Left colon (tissue), 2 donors: ENCODE measurements around the gene TMEM97. TPM values are rescaled to one million over a fixed set of nuclear protein-coding genes. Genes with fewer than 3 reads are reported as not detected.
A peak's percentile ranks its signal among the peaks of the same experiment; 100 is the strongest.

Experiments used
- ATAC-seq: fragments of 200-7000 bp; cut with Tn5 transposase; one replicate; pipeline ENCODE4 v1.9.1; 2020; ENCODE audit warnings: mild to moderate bottlenecking, moderate library complexity
- DNase-seq, 2 donors: peaks; one replicate each; pipeline ENCODE4 v3.0.0-alpha.2; 2020
- intact Hi-C, 2 donors: fragments of 100-400 bp; cut with DNase I in 1 of 2; cut with micrococcal nuclease in 1 of 2; formaldehyde crosslinking; loops; one replicate each; pipeline versions ENCODE4 v1.11.2 to v1.14.0; 2022; cut with DNase I, micrococcal nuclease
- total RNA-seq, 2 donors: library from RNA; stranded (reverse); fragmentation: NEBNext Ultra II Directional; extraction: Animal tissue kit (Norgen Biotek cat#: 25700); gene quantifications; one replicate each; pipeline ENCODE4 v1.2.1, GENCODE V29; 2021
- donor health status: DM: no; HTN: no; CAD: no.
- donor health status: DM: yes; HTN: yes; CAD: no.

The TMEM97 gene
- total RNA-seq, 2 donors from 2014 or later, result 14.2 to 37.7 TPM

- ATAC-seq, result no peak
- intact Hi-C loops, result no loop called here
- no peak for DNase-seq
These were observed 31.3 kb downstream of the TMEM97 start for GRCh38 chr17:28350271-28350670.

- intact Hi-C loops, result no loop called here
- ATAC-seq, result peak; percentile 98
- DNase-seq, result peak; percentile 94 to 95
These were observed 38.3 kb downstream of the TMEM97 start, which contains the start of gene POLDIP2 for GRCh38 chr17:28357061-28357900. TSS of gene POLDIP2 (minus strand) at chr17:28357527. CDS start at chr17:28357448, 79 bp downstream.

GRCh38 chr17:28357901-28358197 is 38.8 kb downstream of the TMEM97 start:
- DNase-seq (no peak), ATAC-seq (no peak)
- intact Hi-C loops, result no loop called here

- intact Hi-C loops, result no loop called here
These were observed 44.2 kb downstream of the TMEM97 start for GRCh38 chr17:28363186-28363585.

GRCh38 chr17:28363776-28364650 is 45.0 kb downstream of the TMEM97 start:
- intact Hi-C loops, result no loop called here
- no peak for DNase-seq
- ATAC-seq, result no peak

More at GRCh38 chr17:28363186-28363585, 44.2 kb downstream of the TMEM97 start:
- ATAC-seq (no peak), DNase-seq (no peak)

- intact Hi-C loops, result no loop called here
- no peak for DNase-seq
- no peak for ATAC-seq
These were observed 45.8 kb downstream of the TMEM97 start, which contains the start of gene SEBOX for GRCh38 chr17:28364665-28365363. TSS of gene SEBOX (minus strand) at chr17:28365199. CDS start at chr17:28365151, 48 bp downstream.

- intact Hi-C loops, result no loop called here
- DNase-seq (no peak), ATAC-seq (no peak)
These were observed 46.5 kb downstream of the TMEM97 start for GRCh38 chr17:28365487-28365886.

- DNase-seq (no peak), ATAC-seq (no peak)
- intact Hi-C loops, result no loop called here
These were observed 47.6 kb downstream of the TMEM97 start for GRCh38 chr17:28366605-28367004.

- intact Hi-C loops, result no loop called here
- ATAC-seq, result no peak
- no peak for DNase-seq
These were observed 48.8 kb downstream of the TMEM97 start for GRCh38 chr17:28367641-28368305.

GRCh38 chr17:28368306-28368831 is 49.4 kb downstream of the TMEM97 start:
- intact Hi-C loops, result no loop called here
- DNase-seq (no peak), ATAC-seq (no peak)

- intact Hi-C loops, result no loop called here
- no peak for ATAC-seq
- DNase-seq, result no peak
These were observed 50.1 kb downstream of the TMEM97 start for GRCh38 chr17:28368915-28369683.

GRCh38 chr17:28369684-28370034 is 50.7 kb downstream of the TMEM97 start:
- ATAC-seq (no peak), DNase-seq (no peak)
- intact Hi-C loops, result no loop called here

GRCh38 chr17:28370035-28370743 is 51.2 kb downstream of the TMEM97 start, which contains the start of gene VTN:
TSS of gene VTN (minus strand) at chr17:28370307. CDS start at chr17:28370203, 104 bp downstream.
- intact Hi-C loops, result no loop called here
- ATAC-seq, result no peak
- no peak for DNase-seq

- intact Hi-C loops, result no loop called here
- DNase-seq (no peak), ATAC-seq (no peak)
These were observed 51.7 kb downstream of the TMEM97 start for GRCh38 chr17:28370744-28371103.

GRCh38 chr17:28371245-28372202 is 52.5 kb downstream of the TMEM97 start, which contains the start of gene SARM1:
TSS of gene SARM1 (plus strand) at chr17:28371694. CDS start at chr17:28372033, 339 bp downstream.
- ATAC-seq, result peak; percentile 42
- intact Hi-C loops, result no loop called here
- peak; percentile 77 to 79 for DNase-seq
